GM06990 (cell line): ENCODE results near the gene NPFF.

Source experiments
- DNase-seq: peaks from one replicate; pipeline ENCODE4 v3.0.0-alpha.2; 2011; ENCODE audit not compliant: insufficient read length; ENCODE audit errors: extremely low read depth
- H3K27me3 ChIP-seq: replicated peaks from 2 replicates; pipeline ENCODE4 v1.6.0; 2011; ENCODE audit warnings: low read length; ENCODE audit not compliant: control insufficient read depth, insufficient read depth
- H3K36me3 ChIP-seq: 2 replicates; pipeline ENCODE4 v1.5.1; 2011; ENCODE audit warnings: low read length; ENCODE audit not compliant: control insufficient read depth, insufficient read depth
- H3K4me3 ChIP-seq: replicated peaks from 2 replicates; pipeline ENCODE4 v1.5.1; 2011; ENCODE audit warnings: low read depth, mild to moderate bottlenecking, control low read depth, low read length
- TF ChIP-seq, protein P1 (sequence below): IDR thresholded peaks from 2 replicates; pipeline ENCODE4 v1.5.1; 2011; ENCODE audit warnings: low read length, control low read depth, mild to moderate bottlenecking, inconsistent platforms; ENCODE audit not compliant: insufficient read depth, poor library complexity, severe bottlenecking

Gene NPFF

DNA sequence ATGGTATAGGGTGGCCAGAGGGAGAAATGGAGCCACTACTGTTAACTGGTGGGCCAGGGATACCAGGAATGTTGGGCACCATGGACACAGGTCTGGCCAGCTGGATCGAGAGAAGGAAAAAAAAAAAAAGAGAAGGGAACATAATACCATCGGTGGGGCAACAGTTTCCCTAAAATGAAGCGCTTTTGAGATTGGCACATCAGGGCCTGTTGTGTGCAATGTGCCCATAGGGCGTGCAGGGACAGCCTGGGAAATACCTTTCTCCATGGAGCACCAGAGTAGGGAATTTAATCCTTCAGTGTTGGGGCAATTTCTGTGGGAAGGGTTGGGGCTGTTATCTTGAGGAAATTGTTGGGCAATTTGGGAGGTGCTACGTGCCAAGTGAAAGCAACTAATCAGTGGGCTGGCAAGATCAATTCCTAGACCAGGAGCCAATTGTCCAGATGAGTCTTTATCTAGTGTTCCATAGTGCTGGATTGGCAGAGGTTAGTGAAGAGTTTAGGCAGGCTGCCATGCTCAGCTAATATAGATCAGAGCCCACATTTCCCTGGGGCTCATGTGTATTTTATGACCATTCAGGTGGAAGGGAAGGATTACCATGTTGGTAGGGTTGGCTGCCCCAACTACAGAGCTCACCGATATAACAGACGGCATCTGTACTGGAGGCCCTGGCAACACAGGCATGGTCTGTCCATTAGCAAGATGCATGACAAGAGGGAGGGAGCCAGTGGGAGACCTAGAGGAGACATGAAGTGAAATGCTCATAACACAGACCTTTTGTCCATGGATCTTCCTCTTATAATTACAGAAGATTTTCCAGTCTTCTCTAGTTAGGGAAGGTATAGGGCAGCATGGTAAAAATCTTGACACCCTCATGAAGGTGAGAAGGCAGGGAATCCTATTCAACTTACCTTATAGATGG lies 25.5 kb upstream of the NPFF start:
- no peaks in the 10 kb centered on the region for H3K27me3 ChIP-seq

DNA sequence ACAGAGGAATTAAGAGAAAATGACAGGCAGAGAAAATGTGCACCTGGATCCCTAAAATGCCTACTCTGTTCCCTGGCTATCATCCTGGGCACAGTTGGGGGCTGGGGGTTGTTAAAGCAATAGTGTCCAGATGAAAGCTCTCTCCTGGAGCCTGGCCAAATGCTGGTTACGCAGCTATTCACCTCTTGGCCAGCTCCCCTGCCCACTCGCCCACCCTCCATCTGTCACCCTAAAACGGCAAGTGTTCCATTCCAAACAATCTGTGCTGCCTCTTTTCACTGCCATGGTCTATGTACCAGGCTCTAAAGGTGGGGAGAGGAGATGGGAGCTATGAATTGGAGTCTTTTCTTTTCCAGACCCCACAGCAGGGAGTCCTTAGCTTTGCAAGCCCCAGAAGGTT lies 24.7 kb upstream of the NPFF start:
- TF ChIP-seq, protein P1, sequence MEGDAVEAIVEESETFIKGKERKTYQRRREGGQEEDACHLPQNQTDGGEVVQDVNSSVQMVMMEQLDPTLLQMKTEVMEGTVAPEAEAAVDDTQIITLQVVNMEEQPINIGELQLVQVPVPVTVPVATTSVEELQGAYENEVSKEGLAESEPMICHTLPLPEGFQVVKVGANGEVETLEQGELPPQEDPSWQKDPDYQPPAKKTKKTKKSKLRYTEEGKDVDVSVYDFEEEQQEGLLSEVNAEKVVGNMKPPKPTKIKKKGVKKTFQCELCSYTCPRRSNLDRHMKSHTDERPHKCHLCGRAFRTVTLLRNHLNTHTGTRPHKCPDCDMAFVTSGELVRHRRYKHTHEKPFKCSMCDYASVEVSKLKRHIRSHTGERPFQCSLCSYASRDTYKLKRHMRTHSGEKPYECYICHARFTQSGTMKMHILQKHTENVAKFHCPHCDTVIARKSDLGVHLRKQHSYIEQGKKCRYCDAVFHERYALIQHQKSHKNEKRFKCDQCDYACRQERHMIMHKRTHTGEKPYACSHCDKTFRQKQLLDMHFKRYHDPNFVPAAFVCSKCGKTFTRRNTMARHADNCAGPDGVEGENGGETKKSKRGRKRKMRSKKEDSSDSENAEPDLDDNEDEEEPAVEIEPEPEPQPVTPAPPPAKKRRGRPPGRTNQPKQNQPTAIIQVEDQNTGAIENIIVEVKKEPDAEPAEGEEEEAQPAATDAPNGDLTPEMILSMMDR: no peak
- no peaks in the 10 kb centered on the region for H3K27me3 ChIP-seq
- no peak overlapping the region for H3K4me3 ChIP-seq
- DNase-seq: no peak
- peaks cover 13% of the 10 kb centered on the region for H3K36me3 ChIP-seq

More for the DNA sequence above, 25.5 kb upstream of the NPFF start:
- H3K4me3 ChIP-seq: no peak overlapping the region
- DNase-seq: no peak
- peaks cover 11% of the 10 kb centered on the region for H3K36me3 ChIP-seq
- TF ChIP-seq, protein P1: no peak

DNA sequence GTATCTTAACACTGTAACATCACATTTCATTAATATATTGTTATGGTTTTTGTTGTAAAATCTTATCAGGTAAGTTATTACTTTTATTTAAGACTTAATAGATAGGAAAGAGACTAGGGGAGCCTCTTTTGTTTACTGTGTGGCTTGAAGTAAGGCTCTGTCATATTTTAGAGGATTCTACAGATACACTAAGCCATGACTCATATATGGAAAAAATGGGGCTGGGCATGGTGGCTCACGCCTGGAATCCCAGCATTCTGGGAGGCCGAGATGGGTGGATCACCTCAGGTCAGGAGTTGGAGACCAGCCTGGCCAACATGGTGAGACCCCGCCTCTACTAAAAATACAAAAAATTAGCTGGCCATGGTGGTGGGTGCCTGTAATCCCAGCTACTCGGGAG lies 23.6 kb upstream of the NPFF start:
- Histone ChIP-seq H3K27me3 (no peaks in the 10 kb centered on the region), H3K4me3 (no peak overlapping the region), H3K36me3 (peaks cover 13% of the 10 kb centered on the region)
- TF ChIP-seq, protein P1: no peak
- DNase-seq: no peak

DNA sequence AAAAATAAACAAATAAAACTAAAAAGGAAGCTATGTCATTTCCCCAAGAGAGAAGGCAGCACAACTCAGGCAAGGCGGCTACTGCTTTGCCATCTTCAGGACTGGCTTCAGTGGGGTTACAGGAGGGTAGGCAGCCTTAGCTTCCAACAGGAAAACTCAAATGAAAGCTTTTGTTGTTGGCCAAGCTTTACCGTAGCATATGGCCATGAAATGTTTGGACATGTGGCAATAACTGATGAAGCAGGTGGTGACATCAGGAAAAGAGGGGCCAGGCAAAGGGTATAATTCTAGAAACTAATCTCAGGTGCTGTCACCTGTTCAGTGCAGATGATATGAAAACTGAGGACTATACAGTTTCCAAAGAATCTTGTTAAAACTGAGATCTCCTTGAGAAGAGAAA lies 22.8 kb upstream of the NPFF start:
- Histone ChIP-seq H3K36me3 (peaks cover 13% of the 10 kb centered on the region), H3K4me3 (no peak overlapping the region), H3K27me3 (no peaks in the 10 kb centered on the region)
- no peak for DNase-seq
- TF ChIP-seq, protein P1: no peak

DNA sequence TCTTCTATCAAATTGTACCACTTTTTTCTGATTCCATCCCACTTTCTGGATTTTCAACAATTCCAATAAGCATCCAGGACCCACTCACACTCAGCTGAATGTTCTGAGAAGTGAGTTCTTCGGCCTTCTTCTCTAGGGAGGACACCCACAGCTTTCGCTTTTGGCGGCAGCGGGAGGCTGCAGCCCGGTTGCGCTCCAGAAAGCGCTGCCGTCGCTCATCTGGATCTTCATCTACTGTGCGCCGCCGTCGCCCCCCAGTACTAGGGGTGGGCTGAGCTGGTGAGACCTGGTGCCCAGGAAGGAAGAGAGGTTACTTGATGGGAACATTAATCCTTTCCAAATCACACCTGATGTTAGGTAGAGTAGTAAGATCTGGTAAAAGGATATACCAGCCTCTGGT lies 17.2 kb upstream of the NPFF start:
- DNase-seq: no peak
- Histone ChIP-seq H3K36me3 (peaks cover 9% of the 10 kb centered on the region), H3K4me3 (no peak overlapping the region), H3K27me3 (no peaks in the 10 kb centered on the region)
- TF ChIP-seq, protein P1: no peak
